Suprapubic skin (tissue), 4 donors: ENCODE results near the gene SKI.

Experiments used
- EP300 ChIP-seq: sonication (generic); formaldehyde crosslinking; IDR thresholded peaks from one replicate; pipeline ENCODE4 v1.6.1; 2017; ENCODE audit warnings: antibody characterized with exemption
- POLR2A ChIP-seq, 2 donors: fragments of 450-650 bp; IDR thresholded peaks; one replicate each; pipeline ENCODE4 v1.6.1; 2017; ENCODE audit warnings: antibody characterized with exemption in 2 of 2, mild to moderate bottlenecking in 2 of 2, moderate library complexity in 2 of 2
- POLR2AphosphoS5 ChIP-seq, 3 donors: sonication (generic); formaldehyde crosslinking; IDR thresholded peaks; one replicate each; pipeline ENCODE4 v1.6.1; 2017; ENCODE audit warnings: antibody characterized with exemption in 3 of 3
- TF ChIP-seq, protein P1 (sequence below), 2 donors: fragments of 200-600 bp in 1 of 2; fragments of 450-650 bp in 1 of 2; sonication (generic) in 1 of 2; IDR thresholded peaks; one replicate each; pipeline ENCODE4 v1.5.1; 2016 to 2019; ENCODE audit warnings: antibody characterized with exemption in 2 of 2, mild to moderate bottlenecking in 1 of 2, moderate library complexity in 1 of 2

DNA sequence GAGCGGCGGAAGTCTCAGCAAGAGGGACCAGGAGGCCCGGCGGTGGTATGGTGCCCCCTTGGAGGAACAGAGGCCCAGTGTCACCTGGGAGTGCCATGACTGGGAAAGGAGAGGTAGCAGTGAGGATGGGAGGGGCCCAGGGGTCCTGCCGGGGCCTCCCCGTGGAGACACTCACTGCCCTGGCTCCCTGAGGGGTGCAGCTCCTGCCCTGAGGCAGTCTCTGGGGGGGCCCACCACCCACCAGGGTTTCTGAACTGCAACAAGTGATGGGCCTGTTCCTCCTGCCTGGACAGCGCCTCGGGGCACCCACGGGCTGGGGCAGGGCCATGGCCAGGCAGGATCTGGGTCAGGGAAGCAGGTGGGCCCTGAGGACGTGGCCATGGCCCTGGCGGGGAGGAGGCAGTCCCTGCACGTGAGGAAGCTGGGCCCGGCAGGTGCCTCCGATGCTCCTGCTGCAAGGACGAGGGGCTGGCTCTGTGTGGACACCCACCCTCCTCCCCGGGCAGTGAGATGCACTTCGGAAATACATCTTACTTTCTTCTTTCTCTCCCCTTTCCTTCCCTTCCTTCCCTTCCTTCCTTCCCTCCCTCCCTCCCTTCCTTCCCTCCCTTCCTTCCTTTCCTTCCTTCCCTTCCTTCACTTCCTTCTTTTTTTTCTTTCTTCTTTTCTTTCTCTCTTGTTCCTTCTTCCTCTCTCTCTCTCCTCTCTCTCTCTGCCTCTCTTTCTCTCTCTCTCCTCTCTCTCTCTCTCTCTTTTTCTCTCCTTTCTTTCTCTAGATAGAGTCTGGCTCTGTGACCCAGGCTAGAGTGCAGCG is 96.6 kb downstream of the SKI start:
- TF ChIP-seq, protein P1, sequence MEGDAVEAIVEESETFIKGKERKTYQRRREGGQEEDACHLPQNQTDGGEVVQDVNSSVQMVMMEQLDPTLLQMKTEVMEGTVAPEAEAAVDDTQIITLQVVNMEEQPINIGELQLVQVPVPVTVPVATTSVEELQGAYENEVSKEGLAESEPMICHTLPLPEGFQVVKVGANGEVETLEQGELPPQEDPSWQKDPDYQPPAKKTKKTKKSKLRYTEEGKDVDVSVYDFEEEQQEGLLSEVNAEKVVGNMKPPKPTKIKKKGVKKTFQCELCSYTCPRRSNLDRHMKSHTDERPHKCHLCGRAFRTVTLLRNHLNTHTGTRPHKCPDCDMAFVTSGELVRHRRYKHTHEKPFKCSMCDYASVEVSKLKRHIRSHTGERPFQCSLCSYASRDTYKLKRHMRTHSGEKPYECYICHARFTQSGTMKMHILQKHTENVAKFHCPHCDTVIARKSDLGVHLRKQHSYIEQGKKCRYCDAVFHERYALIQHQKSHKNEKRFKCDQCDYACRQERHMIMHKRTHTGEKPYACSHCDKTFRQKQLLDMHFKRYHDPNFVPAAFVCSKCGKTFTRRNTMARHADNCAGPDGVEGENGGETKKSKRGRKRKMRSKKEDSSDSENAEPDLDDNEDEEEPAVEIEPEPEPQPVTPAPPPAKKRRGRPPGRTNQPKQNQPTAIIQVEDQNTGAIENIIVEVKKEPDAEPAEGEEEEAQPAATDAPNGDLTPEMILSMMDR (IDR thresholded peaks at IDR 0.05) = no peak
- TF ChIP-seq EP300 (no peak), POLR2AphosphoS5 (IDR thresholded peaks at IDR 0.05) (no peak), POLR2A (IDR thresholded peaks at IDR 0.05) (no peak)
